PC-9 (cell line): ENCODE data around the gene TBCC.

Source experiments
- EZH2 ChIP-seq: fragments of 200-600 bp; sonication (generic); IDR thresholded peaks from 2 replicates; pipeline ENCODE4 v1.8.0; 2017; ENCODE audit warnings: antibody characterized with exemption, low read depth
- TF ChIP-seq, protein P1 (sequence below): fragments of 200-600 bp; sonication (generic); conservative IDR thresholded peaks from 2 replicates; pipeline ENCODE4 v1.6.1; 2017; ENCODE audit warnings: mixed run types, antibody characterized with exemption, mild to moderate bottlenecking, moderate library complexity

DNA sequence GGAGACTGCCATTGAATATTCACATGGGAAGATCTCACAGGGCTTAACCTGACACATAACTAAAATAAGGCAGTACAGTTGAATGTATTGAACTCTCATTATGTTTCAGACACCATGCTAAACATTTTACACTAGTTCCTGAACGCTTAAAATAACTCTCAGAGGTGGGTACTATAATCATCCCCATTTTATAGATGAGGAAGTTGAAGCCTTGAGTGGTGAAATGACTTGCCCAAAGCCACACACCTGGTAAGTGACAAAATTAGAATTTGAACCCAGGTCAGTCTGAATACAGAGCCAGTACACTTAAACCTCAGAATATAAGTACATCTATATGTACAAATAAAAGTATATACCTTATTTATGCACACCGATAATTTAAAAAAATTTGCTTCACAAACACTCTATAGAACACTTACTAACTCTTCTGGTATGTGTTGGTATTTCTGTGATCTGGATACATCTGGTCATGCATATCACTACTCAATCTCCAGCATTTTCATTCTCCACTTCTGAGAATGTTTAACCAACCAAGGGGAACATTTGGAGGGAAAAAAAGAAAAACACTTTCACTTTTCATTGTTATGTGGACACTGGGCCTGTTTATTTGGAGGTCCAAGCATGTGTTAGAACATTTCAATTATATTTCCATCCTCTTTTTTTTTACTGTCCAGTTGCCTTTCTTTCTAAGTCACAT, 31.4 kb upstream of the TBCC start:
- TF ChIP-seq, protein P1, sequence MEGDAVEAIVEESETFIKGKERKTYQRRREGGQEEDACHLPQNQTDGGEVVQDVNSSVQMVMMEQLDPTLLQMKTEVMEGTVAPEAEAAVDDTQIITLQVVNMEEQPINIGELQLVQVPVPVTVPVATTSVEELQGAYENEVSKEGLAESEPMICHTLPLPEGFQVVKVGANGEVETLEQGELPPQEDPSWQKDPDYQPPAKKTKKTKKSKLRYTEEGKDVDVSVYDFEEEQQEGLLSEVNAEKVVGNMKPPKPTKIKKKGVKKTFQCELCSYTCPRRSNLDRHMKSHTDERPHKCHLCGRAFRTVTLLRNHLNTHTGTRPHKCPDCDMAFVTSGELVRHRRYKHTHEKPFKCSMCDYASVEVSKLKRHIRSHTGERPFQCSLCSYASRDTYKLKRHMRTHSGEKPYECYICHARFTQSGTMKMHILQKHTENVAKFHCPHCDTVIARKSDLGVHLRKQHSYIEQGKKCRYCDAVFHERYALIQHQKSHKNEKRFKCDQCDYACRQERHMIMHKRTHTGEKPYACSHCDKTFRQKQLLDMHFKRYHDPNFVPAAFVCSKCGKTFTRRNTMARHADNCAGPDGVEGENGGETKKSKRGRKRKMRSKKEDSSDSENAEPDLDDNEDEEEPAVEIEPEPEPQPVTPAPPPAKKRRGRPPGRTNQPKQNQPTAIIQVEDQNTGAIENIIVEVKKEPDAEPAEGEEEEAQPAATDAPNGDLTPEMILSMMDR = no peak
- TF ChIP-seq EZH2 = no peak
